Lower leg skin (tissue), 4 donors: ENCODE results near the gene RASSF3. TPM values are rescaled to one million over a fixed set of nuclear protein-coding genes. Genes with fewer than 3 reads are reported as not detected.

Source experiments
- DNase-seq, 2 donors: peaks; one replicate each; pipeline ENCODE4 v3.0.0-alpha.2; 2019; ENCODE audit warnings: low spot score in 2 of 2
- H3K4me3 ChIP-seq: fragments of 200-600 bp; sonication (generic); 2 replicates; pipeline ENCODE4 v1.5.1; 2017; ENCODE audit warnings: mild to moderate bottlenecking, low read depth; ENCODE audit not compliant: poor library complexity, severe bottlenecking
- CTCF ChIP-seq, 3 donors: fragments of 450-650 bp; IDR thresholded peaks; one replicate each; pipeline ENCODE4 v1.5.1; 2016; ENCODE audit warnings: antibody characterized with exemption in 3 of 3, mild to moderate bottlenecking in 3 of 3, moderate library complexity in 2 of 3
- POLR2A ChIP-seq, 2 donors: fragments of 450-650 bp; IDR thresholded peaks; one replicate each; pipeline ENCODE4 v1.6.1; 2016 to 2017; ENCODE audit warnings: antibody characterized with exemption in 2 of 2, mild to moderate bottlenecking in 1 of 2, moderate library complexity in 1 of 2
- WGBS, 2 donors: methylation state at CpG; one replicate each; pipeline ENCODE4 v1.1.5; 2018; 5-methylcytosine and 5-hydroxymethylcytosine counted together
- intact Hi-C: fragments of 100-400 bp; cut with DNase I; formaldehyde crosslinking; loops from one replicate; pipeline ENCODE4 v1.15.0; 2023; ENCODE audit warnings: low total_unique reads
- microRNA counts, 2 donors: library from miRNA; unstranded; fragments of <30 nt; microRNA quantifications; one replicate each; lab custom pipeline; 2016
- microRNA-seq, 2 donors: library from miRNA; unstranded; fragments of <30 nt; microRNA quantifications; one replicate each; pipeline ENCODE4, GENCODE V29; 2016; ENCODE audit warnings: borderline replicate concordance in 2 of 2, borderline number of aligned reads in 1 of 2
- total RNA-seq, 4 donors: library from RNA; depleted of rRNA; stranded (reverse); fragments of >200 nt; gene quantifications; one replicate each; pipeline ENCODE4 v1.1.0, GENCODE V29; 2016

Gene RASSF3
- total RNA-seq, 4 donors from 2014 or later = 5.2 to 13.5 (median 7.8) TPM

GRCh38 chr12:64744422-64745258 lies 134.3 kb downstream of the RASSF3 start:
- no peak overlapping the region for H3K4me3 ChIP-seq
- WGBS, 2 donors = 57 to 62% methylated on average over 5 of the region's 5 CpGs
- no peak for DNase-seq
- TF ChIP-seq CTCF (IDR thresholded peaks at IDR 0.05) (no peak), POLR2A (IDR thresholded peaks at IDR 0.05) (no peak)
- intact Hi-C loops = no loop called here

- DNase-seq = no peak
- intact Hi-C loops = no loop called here
- no peak overlapping the region for H3K4me3 ChIP-seq
- TF ChIP-seq POLR2A (IDR thresholded peaks at IDR 0.05) = no peak
- TF ChIP-seq CTCF (IDR thresholded peaks at IDR 0.05) = no peak
- WGBS, 2 donors = 92% methylated on average over 7 of the region's 7 CpGs
Observed at GRCh38 chr12:64745259-64745807, 135.0 kb downstream of the RASSF3 start.

- H3K4me3 ChIP-seq = no peak overlapping the region
- no peak for DNase-seq
- TF ChIP-seq CTCF (IDR thresholded peaks at IDR 0.05) (no peak), POLR2A (IDR thresholded peaks at IDR 0.05) (no peak)
- intact Hi-C loops = no loop called here
- WGBS, 2 donors = 86 to 92% methylated on average over 2 of the region's 2 CpGs
Observed at GRCh38 chr12:64745980-64746379, 135.7 kb downstream of the RASSF3 start.

GRCh38 chr12:64746663-64747062 lies 136.4 kb downstream of the RASSF3 start:
- 79 to 84% methylated on average over 2 of the region's 2 CpGs for WGBS, 2 donors
- no peak overlapping the region for H3K4me3 ChIP-seq
- intact Hi-C loops = no loop called here
- DNase-seq = no peak
- TF ChIP-seq POLR2A (IDR thresholded peaks at IDR 0.05) = no peak
- TF ChIP-seq CTCF (IDR thresholded peaks at IDR 0.05) = no peak

MicroRNA genes within 50 kb of the gene (microRNA counts, 767-probe panel; counts per million panel counts)
- microRNA hsa-miR-548c-3p (lab: Ali Mortazavi, UCI) (0 to 358 counts per million in 2 donors), microRNA hsa-miR-548c-5p (lab: Ali Mortazavi, UCI) (0 to 358 counts per million in 2 donors), microRNA hsa-miR-548z (lab: Ali Mortazavi, UCI) (0 to 358 counts per million in 2 donors)

Small RNAs within 50 kb of the gene (microRNA-seq; reads per million reads assigned to microRNA genes)
- gene MIR548C = 0 reads per million in 2 donors
- gene MIR548Z = 0 reads per million in 2 donors

Other genes starting within 250 kb of the RASSF3 start
- gene C12orf56, start 219.7 kb upstream of the RASSF3 start, total RNA-seq = 1 to 10 TPM; 1.1 to 7.9 (median 2.1) TPM
- 10 to 100 TPM; 25.3 to 32.5 (median 29.6) TPM for gene XPOT, start 206.1 kb upstream of the RASSF3 start, total RNA-seq
- gene TBK1, start 158.4 kb upstream of the RASSF3 start, total RNA-seq = 10 to 100 TPM; 16.3 to 30.1 (median 17.3) TPM
- 10 to 100 TPM; 42.6 to 64.1 (median 50.1) TPM for gene GNS, start 148.9 kb downstream of the RASSF3 start, total RNA-seq
- 1 to 10 TPM; 1.2 to 6.1 (median 1.6) TPM for gene TBC1D30, start 214.2 kb downstream of the RASSF3 start, total RNA-seq